B cell (primary cell): Measurements from ENCODE around the gene PRR4.

Experiments used
- CTCF ChIP-seq: fragments of 200-600 bp; IDR thresholded peaks from one replicate; pipeline ENCODE4 v1.8.0; 2022; ENCODE audit warnings: antibody characterized with exemption, mild to moderate bottlenecking
- EZH2 ChIP-seq: IDR thresholded peaks from 2 replicates; pipeline ENCODE4 v1.6.1; 2012; ENCODE audit warnings: borderline replicate concordance, low read depth, mild to moderate bottlenecking, moderate library complexity, low read length; ENCODE audit not compliant: insufficient read depth, poor library complexity, severe bottlenecking

GRCh38 chr12:10801741-10802140 is 47.5 kb downstream of the PRR4 start:
- TF ChIP-seq CTCF: no peak
- TF ChIP-seq EZH2: no peak
